ENCODE data around the gene IFT81.

IFT81 gene, protein sequence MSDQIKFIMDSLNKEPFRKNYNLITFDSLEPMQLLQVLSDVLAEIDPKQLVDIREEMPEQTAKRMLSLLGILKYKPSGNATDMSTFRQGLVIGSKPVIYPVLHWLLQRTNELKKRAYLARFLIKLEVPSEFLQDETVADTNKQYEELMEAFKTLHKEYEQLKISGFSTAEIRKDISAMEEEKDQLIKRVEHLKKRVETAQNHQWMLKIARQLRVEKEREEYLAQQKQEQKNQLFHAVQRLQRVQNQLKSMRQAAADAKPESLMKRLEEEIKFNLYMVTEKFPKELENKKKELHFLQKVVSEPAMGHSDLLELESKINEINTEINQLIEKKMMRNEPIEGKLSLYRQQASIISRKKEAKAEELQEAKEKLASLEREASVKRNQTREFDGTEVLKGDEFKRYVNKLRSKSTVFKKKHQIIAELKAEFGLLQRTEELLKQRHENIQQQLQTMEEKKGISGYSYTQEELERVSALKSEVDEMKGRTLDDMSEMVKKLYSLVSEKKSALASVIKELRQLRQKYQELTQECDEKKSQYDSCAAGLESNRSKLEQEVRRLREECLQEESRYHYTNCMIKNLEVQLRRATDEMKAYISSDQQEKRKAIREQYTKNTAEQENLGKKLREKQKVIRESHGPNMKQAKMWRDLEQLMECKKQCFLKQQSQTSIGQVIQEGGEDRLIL

DNA sequence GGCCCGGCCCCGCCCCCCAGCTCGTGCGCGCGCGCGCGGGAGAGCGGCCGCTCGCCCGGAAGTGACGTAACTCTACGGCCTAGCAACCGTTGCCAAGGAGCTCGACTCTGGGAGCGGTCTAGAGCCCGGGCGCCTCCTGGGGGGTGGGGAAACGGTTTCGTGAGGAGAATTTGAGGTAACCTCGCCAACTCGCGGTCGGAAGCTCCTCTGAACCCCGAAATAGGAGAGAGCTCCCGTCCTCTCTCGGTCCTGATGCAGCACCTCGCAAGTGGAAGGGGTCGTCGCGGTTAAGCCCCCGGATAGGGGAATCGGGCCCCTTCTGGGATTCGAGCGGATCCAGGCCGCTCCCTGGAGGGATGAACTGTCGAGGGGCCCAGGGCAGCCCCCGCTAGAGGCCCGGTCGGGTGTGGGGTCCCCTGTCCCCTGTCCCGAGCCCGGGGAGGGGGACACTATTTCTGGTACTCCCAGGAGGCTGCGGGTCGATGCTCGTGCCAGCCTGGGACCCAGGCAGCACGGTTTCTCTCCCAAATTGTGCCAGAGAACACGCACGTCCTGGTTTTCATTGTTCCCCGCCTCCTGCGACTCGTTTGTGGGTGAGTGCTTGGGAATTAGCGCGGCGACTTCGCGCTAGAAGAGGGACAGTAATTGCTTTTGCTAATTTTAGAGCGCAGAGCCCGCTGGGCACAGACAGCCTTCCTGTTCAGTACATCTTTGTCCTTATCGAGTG, at the start of gene IFT81:
TSS of gene IFT81 (plus strand) at position 89 of the 727 bp plus-strand sequence. CDS start 3,024 bp downstream, outside the sequence.
- DNase-seq: peak; percentile 95 to 99 (median 98)

DNA sequence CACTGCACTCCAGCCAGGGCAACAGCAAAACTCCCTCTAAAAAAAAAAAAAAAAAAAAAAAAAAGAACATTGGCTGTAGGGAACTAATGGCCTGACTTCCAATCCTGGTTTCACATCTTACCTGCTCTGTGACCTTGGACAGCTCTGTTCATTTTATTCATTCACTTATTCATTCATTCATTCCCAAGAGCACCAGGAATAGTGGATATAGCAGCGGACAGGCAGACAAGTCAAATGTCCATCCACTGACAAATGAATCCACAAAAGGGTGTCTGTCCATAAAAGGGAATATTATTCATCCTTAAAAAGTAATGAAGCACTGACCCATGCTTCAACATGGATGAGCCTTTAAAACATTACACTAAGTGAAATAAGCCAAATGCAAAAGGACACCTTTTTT, 48.3 kb upstream of the IFT81 start:
- no peak for DNase-seq

DNA sequence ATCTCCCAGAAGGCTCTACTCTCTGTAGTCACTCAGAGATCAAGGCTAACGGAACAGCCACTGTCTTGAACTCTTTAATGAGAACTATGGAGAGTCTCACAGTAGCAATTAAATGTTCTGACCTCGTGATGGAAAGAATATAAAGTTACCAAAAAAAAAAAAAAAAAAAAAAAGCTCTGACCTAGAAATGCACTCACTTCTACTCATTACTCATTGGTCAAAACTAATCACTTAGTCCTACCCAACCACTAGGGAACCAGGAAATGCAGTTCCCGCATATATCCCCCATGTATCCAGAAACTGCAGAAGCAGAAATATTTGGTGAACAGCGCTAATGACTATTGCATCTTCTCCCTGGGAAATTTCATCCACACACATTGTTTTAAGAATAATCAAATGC, 46.4 kb upstream of the IFT81 start:
- DNase-seq: no peak

DNA sequence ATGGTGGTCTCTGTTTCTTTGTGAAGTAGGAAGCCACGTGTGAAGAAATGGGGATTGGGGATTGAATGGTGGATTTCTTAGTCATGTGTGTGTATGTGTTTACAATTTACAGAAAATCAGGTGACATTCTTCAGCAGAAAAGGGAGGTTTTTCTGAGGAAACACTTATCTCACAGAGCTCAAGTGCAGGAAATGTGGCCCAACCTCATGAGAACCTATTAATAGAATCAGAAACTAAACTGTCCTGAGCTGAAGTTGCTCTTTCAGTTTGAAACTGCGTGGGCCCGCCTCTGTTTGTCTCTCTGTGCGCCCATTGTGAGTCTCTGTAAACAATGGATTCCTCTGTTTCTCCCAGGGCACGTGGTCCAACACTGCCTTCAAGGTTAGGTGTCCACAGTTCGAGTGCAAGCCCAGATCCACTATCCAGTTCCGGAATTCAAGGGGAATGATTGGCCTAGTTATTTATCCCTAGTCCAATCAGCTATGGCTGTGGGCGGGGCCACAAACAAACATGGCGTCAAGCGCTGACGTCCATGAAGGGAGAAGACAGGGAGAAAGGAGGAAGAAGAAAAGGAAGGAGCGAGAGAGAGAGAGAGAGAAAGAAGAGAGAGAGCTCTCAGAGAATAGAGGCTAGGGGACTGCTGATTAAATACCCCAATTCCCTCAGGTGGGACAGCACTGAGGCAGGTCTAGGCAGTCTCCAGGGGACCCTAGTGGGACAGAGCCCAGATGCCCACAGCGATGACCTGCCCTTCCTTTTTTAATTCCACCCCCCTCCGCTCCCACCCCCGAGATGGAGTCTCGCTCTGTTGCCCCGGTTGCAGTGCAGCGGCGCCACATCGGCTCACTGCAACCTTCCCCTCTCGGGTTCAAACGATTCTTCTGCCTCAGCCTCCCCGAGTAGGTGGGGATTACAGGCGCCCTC, 44.4 kb upstream of the IFT81 start:
- DNase-seq: peak; percentile 76 to 89 (median 84)

DNA sequence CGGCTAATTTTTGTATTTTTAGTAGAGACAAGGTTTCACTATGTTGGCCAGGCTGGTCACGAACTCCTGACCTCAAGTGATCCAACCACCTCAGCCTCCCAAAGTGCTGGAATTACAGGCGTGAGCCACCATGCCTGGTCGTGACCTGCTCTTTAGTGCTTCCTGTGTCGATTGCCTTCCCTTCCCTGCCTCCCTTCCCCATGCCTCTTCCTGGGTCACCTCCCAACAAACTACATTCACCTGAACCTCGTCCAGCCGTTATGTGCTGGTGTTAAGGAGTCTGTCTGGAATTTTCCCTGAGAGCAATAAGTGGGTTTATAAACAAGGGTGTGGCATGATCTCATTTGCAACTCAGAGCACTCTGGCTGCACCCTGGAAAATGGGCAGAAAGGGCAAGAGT, 43.7 kb upstream of the IFT81 start:
- no peak for DNase-seq

DNA sequence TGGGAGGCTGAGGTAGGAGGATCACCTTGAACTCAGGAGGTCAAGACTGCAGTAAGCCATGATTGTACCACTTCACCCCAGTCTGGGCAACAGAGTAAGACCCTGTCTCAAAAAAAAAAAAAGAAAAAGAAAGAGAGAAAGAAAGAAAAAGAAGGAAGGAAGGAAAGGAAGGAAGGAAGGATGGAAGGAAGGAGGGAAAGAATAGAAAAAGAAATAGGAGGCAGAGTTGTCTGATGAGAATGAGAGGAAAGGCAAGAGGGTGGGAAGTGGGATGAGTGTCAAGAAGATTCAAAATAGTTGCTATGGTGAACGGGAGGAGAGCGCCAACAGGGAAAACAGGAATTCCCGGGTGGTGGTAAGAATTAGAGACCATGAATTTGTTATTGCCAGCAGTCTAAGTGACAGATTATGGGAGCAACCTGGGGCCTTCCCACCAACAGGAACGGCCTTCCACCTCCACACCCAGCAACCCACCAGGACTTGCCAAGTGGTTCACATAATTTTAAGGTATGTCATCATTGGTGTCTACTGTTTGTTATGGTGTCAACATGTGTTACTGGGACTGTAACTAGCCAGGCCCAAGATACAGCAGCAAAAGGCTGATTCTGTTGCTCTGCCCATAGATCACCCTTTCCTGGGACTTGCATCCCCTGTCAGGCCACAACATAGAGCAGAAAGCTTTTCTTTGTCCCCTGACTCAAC, 39.7 kb upstream of the IFT81 start:
- DNase-seq: no peak

DNA sequence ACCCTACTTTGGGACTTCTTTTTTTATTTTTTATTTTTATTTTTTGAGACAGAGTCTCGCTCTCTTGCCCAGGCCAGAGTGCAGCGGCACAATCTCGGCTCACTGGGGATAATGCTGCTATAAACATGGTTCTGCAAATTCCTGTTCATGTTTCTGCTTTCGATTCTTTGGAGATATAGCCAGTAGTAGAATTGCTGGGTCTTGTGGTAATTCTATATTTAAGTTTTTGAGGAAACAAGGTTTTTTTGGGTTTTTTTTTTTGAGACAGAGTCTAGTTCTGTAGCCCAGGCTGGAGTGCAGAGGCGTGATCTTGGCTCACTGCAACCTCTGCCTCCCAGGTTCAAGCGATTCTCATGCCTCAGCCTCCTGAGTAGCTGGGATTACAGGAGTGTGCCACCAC, 35.9 kb upstream of the IFT81 start:
- DNase-seq: peak; percentile 69 to 93 (median 87)

DNA sequence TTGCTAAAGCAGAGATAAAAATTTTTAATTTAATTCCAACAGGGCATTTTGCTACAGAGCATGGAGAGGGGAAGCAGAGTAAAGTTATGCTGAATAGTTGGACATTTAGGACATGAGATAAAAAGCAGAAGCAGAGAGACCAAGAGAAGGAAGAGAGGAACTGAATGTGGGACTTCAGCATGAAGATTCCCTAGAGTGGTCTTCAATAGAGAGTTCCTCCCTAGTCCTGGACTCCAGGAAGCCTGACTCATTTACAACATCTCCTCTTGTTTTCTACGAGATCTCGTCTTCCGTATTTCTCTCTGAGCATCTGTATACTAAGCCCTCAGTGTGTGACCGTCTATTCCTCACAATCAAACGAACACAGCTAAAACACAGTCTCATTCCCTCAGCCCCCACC, 35.2 kb upstream of the IFT81 start:
- DNase-seq: peak; percentile 75 to 90 (median 88)

DNA sequence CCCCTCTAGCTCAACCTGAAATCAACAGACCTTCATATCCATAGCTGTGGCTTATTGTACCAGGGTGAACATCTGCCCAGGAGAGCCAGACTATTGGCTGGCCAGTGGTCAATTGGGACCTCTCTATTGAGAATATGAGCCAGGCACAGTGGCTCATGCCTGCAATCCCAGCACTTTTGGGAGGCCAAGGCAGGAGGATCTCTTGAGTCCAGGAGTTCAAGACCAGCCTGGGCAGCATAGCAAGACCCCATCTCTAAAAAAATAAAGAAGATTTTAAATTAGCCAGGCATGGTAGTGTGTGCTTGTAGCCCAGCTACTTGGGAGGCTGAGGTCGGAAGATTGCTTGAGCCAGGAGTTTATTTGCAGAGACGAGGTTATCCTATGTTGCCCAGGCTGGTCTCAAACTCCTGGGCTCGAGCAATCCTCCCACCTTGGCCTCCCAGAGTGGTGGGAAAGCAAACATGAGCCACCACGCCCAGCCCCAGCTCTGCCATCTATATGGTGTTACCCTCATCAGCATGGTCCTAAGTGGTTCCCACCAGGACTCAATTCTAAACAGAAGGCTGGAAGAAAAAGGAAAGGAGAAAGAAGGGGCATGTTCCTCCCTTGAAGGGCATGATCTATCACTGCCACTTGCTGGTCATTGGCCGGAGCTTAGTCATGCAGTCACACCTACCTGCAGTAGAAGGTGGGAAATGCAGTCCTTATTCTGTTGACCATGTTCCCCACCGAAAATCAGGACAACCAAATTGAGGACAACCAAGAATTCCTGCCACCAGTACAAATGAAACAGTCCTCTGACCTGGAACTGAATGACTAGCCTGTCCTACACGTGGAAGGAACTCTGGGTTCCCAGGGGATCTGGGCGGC, 33.7 kb upstream of the IFT81 start:
- DNase-seq: no peak

DNA sequence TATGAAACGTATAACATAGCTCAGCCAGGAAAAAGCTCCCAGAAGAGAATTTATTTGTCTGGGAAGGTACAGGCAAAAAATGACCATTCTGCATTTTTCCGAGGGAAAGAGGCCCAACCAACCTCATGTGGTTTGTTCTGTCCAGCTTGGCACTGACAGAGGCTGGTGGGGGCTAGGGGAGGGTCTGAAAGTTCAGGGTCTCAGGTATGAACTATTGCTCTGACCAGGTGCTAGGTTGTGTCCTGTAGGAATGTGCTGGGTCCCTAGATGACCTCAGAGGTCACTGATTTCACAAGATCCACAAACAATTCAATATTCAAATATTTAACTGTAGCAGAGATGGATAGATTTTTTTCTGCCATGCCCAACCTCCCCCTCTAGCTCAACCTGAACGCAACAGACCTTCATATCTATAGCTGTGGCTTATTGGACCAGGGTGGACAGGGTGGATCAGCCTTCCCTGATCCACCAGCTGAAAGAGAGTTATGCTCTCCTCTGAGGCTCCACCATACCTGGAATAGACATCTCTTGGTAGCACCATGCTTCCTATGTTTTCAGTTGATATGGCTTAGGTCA, 32.9 kb upstream of the IFT81 start:
- no peak for DNase-seq

DNA sequence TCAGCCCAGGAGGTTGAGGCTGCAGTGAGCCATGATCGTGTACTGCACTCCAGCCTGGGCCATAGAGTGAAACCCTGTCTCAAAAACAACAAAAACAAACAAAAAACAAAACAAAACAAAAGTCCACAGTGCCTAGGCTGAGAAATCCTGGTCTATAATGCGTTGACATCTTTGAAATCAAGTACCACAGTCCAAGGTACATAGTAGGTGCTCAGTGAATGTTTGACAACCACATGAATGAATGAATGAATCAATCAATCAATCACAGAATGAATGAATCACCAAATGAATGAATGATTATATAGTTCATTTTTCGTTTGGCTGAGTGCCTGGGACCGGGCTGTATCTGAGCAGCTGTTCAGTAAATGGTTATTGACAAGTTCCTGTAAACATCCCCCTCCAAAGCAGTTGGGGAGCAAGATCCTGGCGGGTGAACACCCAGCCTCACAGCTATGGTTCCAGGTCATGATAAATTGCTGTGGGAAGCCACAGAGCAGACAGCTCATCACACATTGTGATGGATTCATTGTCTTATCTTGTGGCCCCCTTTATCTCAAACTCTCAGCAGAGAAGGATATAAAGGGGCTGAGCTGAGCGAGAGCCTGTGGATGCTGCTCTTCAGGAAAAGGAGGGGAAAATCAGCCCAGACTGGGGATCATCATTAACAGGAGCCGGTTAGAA, 30.4 kb upstream of the IFT81 start:
- no peak for DNase-seq

DNA sequence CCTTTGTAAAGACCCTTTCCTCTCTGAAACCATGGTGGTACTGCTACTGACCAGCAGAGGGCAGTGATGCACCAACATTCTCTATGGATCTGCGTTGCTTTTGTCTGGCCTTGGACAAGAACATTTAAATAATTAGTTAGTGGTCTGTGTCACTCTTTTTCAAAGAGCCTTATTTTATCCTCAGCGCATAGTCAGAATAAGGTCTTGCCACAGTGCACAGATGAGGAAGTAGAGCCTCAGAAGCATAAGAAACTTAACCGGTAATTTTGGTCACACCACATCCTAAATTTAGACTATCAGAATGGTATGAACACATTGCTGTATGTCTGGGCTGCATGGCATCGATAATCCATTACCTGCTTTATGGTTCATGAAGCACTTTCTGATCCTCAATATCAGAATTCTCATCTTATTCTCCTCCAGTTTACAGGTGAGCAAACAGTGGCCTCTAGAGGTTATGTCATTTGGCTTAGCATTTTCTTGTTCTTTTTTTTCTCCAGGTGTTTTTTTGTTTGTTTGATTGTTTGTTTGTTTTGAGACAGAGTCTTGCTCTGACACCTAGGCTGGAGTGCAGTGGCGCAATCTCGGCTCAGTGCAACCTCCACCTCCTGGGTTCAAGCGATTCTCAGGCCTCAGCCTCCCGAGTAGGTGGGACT, 23.7 kb upstream of the IFT81 start:
- peak; percentile 72 to 82 (median 74) for DNase-seq

DNA sequence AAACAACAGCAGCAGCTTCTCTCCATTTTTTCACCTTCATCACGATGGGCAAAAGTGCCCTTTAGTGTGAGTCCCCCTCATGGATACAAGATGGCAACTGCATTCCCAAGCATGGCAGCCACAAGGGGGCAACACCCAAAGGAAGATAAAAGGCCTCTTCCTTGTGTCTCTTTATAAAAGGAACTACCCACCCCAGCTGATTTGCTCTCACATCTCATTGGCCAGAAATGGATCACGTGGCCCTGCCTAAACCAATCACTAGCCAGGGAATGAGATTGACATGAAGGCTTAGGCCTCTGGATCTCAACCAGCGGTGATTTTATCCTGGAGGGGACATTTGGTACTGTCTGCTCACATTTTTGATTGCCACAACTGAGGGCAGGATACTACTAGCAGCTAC, 21.9 kb upstream of the IFT81 start:
- DNase-seq: peak; percentile 67 to 78 (median 68)

DNA sequence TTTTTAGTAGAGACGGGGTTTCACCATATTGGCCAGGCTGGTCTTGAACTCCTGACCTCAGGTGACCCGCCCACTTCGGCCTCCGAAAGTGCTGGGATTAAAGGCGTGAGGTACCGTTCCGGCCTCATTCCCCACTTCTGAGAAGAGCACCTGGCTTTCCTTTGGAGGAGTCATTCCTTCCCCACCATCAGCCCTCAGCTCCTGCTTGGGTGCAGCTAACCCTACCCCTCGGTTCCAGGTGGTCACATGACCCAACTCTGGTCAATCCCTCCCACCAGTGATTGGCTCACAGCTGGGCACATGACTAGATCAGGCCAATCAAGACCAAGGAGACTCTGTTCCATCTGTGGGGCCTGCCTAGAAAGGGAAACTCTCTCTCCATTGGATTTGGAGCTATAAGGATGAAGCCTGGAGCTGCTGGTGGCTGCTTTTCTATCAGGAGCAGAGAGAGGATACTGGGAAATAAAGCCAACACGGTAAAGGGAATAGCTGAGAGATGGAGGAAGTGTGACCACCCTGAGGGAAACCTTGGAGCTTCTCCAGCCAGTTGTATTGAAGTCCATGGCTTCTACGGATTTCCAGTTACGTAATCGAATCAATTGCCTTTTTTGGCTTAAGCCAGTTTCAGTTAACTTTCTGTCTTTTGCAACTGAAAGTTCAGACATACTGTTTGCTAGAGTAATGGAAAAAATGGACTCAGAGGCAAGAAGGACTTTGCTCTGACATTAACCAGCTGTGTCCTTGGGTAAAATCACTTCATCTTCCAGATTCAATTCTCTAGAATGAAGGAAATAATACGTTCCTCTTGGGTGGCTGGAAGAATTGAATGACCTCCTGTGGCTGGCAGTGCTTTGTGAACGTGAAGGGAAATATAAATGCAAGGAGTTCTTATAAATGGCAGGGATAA, 19.7 kb upstream of the IFT81 start:
- DNase-seq: peak in 2 of 3 donors; percentile 23 to 30

DNA sequence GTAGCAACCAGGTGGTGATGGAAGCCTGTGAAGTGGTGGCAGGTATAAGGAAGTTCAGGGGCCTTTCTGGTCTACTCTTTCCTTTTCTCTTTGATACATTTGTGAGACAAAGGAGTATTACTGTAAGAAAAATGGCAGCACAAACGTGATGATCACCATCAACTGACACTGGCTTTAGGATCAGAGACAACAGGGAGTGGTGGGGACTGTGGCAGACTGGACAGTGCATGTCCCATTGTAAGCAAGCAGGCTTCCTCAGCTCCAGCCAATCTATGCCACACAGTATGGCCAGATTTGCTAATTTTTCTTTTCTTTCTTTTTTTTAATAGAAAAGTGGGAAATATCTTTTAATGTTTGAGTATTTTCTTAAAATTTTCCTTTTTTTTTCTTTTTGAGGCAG, 19.0 kb upstream of the IFT81 start:
- no peak for DNase-seq

DNA sequence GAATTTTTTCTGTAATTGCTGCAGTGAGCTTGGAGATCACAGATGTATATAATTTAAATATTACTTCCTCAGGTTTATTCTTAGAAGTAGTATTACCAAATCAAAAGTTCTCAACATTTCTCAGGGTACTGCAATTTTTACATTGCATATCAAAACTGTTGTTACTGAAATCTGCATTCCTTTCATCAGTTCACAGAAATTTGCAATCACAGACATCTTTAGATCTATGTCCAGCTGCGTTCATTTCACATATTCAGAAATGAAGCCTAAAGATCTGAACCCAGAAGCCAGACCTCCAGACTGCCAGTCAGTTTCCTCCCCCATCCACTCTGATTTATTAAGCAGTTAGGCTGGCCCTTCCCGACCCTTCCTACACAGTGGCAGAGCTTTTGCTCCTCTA, 18.2 kb upstream of the IFT81 start:
- DNase-seq: no peak

DNA sequence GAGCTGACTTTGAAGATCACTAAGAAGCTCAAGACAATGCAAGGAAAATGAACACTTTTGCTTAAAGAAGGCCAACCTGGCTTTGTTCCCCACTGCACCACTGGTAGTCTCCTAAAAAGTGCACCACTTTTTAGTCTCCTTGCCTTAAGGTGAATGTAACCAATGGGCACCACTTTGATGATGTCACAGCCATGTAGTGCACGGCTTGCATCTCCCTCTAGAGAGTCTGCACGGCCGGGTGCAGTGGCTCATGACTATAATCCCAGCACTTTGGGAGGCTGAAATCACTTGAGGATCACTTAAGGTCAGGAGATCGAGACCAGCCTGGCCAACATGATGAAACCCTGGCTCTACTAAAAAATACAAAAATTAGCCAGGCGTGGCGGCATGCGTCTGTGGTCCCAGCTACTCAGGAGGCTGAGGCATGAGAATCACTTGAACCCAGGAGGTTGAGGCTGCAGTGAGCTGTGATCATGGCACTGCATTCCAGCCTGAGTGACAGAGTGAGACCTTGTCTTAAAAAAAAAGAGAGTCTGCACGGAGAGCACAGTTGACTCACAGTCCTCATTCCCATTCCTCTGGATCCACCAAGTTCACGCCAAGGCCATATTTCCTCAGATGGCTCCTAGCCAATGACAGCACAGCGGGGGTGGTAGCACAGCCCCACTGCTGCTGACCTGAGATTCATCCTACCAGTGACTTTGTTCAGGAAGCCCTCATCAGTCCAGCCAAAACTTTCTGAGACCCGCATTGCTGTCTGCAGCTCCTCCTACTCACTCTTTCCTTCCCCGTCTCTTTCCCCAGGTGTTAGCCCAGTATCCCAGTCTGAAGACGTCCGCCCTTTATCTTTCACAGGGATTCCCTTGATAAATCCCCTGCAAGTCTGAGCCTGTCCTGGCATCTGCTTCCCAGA, 16.5 kb upstream of the IFT81 start:
- DNase-seq: no peak

Data from suppressor macrophage treated with lipopolysaccharide for 1 hour (primary cell).